HepG2 (cell line): ENCODE measurements around the gene TYMS. TPM values are rescaled to one million over a fixed set of nuclear protein-coding genes. Genes with fewer than 3 reads are reported as not detected.

ENCODE experiments used
- AHR ChIP-seq: IDR thresholded peaks from 2 replicates; pipeline ENCODE4 v1.6.1; 2018; ENCODE audit warnings: missing genetic modification reagents, missing compliant biosample characterization
- DMAP1 ChIP-seq: IDR thresholded peaks from 2 replicates; pipeline ENCODE4 v1.6.1; 2016
- KAT2B ChIP-seq: fragments of 150-350 bp; IDR thresholded peaks from 2 replicates; pipeline ENCODE4 v1.6.1; 2014; ENCODE audit warnings: low read depth, low read length, borderline replicate concordance
- MYNN ChIP-seq: sonication (generic); formaldehyde crosslinking; IDR thresholded peaks from 2 replicates; pipeline ENCODE4 v1.4.0; 2020; ENCODE audit warnings: mild to moderate bottlenecking, low read depth, missing genetic modification reagents
- MZF1 ChIP-seq: sonication (generic); formaldehyde crosslinking; IDR thresholded peaks from 2 replicates; pipeline ENCODE4 v1.8.1; 2023; ENCODE audit warnings: mild to moderate bottlenecking, missing genetic modification reagents, borderline replicate concordance
- NAIF1 ChIP-seq: sonication (generic); formaldehyde crosslinking; IDR thresholded peaks from 2 replicates; pipeline ENCODE4 v1.5.0; 2020; ENCODE audit warnings: mild to moderate bottlenecking, missing genetic modification reagents, borderline replicate concordance
- NPAS2 ChIP-seq: sonication (generic); formaldehyde crosslinking; IDR thresholded peaks from 2 replicates; pipeline ENCODE4 v1.8.0; 2022; ENCODE audit warnings: mild to moderate bottlenecking, missing genetic modification reagents, borderline replicate concordance
- PITX1 ChIP-seq: sonication (generic); formaldehyde crosslinking; IDR thresholded peaks from 2 replicates; pipeline ENCODE4 v1.5.1; 2020; ENCODE audit warnings: mild to moderate bottlenecking, missing genetic modification reagents
- POLR2AphosphoS2 ChIP-seq: IDR thresholded peaks from 2 replicates; pipeline ENCODE4 v1.6.1; 2011; ENCODE audit warnings: low read depth, low read length, improper control_type of control experiment
- SIN3B ChIP-seq: fragments of 150-350 bp; IDR thresholded peaks from 2 replicates; pipeline ENCODE4 v1.6.1; 2014; ENCODE audit warnings: low read length
- SRSF1 ChIP-seq: fragments of 200-400 bp; formaldehyde crosslinking; optimal IDR thresholded peaks from 2 replicates; pipeline ENCODE3; 2017; ENCODE audit warnings: mild to moderate bottlenecking, low read depth, low read length, moderate library complexity
- SRSF4 ChIP-seq: fragments of 200-400 bp; formaldehyde crosslinking; IDR thresholded peaks from one replicate; pipeline ENCODE4 v1.6.1; 2018; ENCODE audit warnings: mild to moderate bottlenecking, low read depth, low read length, moderate library complexity; ENCODE audit not compliant: poor library complexity, severe bottlenecking
- TCF12 ChIP-seq, 2 experiments: fragments of 450-650 bp in 1 of 2; sonication (generic) in 1 of 2; formaldehyde crosslinking in 1 of 2; IDR thresholded peaks; 2 replicates each; pipeline versions ENCODE4 v1.6.1 to v1.8.0; 2017 to 2022; ENCODE audit warnings: antibody characterized with exemption in 1 of 2, mild to moderate bottlenecking in 1 of 2, missing genetic modification reagents in 1 of 2, moderate library complexity in 1 of 2
- YY1 ChIP-seq: IDR thresholded peaks from 2 replicates; pipeline ENCODE4 v1.6.1; 2011; ENCODE audit warnings: low read length, low read depth, moderate library complexity, mild to moderate bottlenecking; ENCODE audit not compliant: insufficient read depth, insufficient replicate concordance
- ZFP1 ChIP-seq: IDR thresholded peaks from 2 replicates; pipeline ENCODE4 v1.6.1; 2016
- ZNF101 ChIP-seq: sonication (generic); formaldehyde crosslinking; IDR thresholded peaks from 2 replicates; pipeline ENCODE4 v1.4.0; 2020; ENCODE audit warnings: mild to moderate bottlenecking, low read depth, missing genetic modification reagents, borderline replicate concordance
- ZNF143 ChIP-seq: sonication (generic); formaldehyde crosslinking; IDR thresholded peaks from 2 replicates; pipeline ENCODE4 v1.4.0; 2020; ENCODE audit warnings: missing genetic modification reagents
- ZNF251 ChIP-seq: sonication (generic); formaldehyde crosslinking; IDR thresholded peaks from 2 replicates; pipeline ENCODE4 v1.9.0; 2021; ENCODE audit warnings: mild to moderate bottlenecking, missing genetic modification reagents
- ZNF576 ChIP-seq: sonication (generic); formaldehyde crosslinking; IDR thresholded peaks from 2 replicates; pipeline ENCODE4 v1.4.0; 2020; ENCODE audit warnings: mild to moderate bottlenecking, missing genetic modification reagents
- ZNF577 ChIP-seq: sonication (generic); formaldehyde crosslinking; IDR thresholded peaks from 2 replicates; pipeline ENCODE4 v1.4.0; 2020; ENCODE audit warnings: mild to moderate bottlenecking, low read depth, missing genetic modification reagents, borderline replicate concordance
- ZNF773 ChIP-seq: sonication (generic); formaldehyde crosslinking; IDR thresholded peaks from 2 replicates; pipeline ENCODE4 v1.4.0; 2020; ENCODE audit warnings: missing genetic modification reagents, borderline replicate concordance
- ZSCAN25 ChIP-seq: sonication (generic); formaldehyde crosslinking; IDR thresholded peaks from 2 replicates; pipeline ENCODE4 v1.8.0; 2022; ENCODE audit warnings: mild to moderate bottlenecking, missing genetic modification reagents
- polyA plus RNA-seq, 8 experiments: library from polyadenylated mRNA; depleted of rRNA in 3 of 8; stranded (reverse) in 7 of 8; unstranded in 1 of 8; fragments of >200 nt; fragmentation: Illumina TruSeq in 4 of 8; extraction: Trizol in 4 of 8; gene quantifications; 2 replicates each; pipeline versions ENCODE4 v1.2.1 to v1.2.3, GENCODE V29; 2011 to 2016; ENCODE audit warnings: low read depth in 4 of 8, missing spikeins in 1 of 8, mixed read lengths in 1 of 8; ENCODE audit not compliant: insufficient read depth in 1 of 8
- total RNA-seq, 5 experiments: library from RNA; depleted of rRNA; stranded (reverse); fragments of >200 nt; fragmentation: Illumina TruSeq; extraction: Trizol; gene quantifications; 2 replicates each; pipeline ENCODE4 v1.2.3, GENCODE V29; 2016; ENCODE audit warnings: low read depth in 1 of 5
- TF ChIP-seq, protein P1 (sequence below), 2 experiments: sonication (generic) in 1 of 2; formaldehyde crosslinking in 1 of 2; IDR thresholded peaks; 2 replicates each; pipeline versions ENCODE4 v1.6.1 to v1.9.0; 2014 to 2022; ENCODE audit warnings: antibody characterized with exemption in 1 of 2, borderline replicate concordance in 1 of 2, inconsistent platforms in 1 of 2, low read depth in 1 of 2, missing genetic modification reagents in 1 of 2

Gene TYMS
- total and polyA plus RNA-seq, 2 of the 13 experiments (the other 11 are each of a cell fraction or from before 2014, with no cell fraction given), result 80.1 to 106 TPM

DNA sequence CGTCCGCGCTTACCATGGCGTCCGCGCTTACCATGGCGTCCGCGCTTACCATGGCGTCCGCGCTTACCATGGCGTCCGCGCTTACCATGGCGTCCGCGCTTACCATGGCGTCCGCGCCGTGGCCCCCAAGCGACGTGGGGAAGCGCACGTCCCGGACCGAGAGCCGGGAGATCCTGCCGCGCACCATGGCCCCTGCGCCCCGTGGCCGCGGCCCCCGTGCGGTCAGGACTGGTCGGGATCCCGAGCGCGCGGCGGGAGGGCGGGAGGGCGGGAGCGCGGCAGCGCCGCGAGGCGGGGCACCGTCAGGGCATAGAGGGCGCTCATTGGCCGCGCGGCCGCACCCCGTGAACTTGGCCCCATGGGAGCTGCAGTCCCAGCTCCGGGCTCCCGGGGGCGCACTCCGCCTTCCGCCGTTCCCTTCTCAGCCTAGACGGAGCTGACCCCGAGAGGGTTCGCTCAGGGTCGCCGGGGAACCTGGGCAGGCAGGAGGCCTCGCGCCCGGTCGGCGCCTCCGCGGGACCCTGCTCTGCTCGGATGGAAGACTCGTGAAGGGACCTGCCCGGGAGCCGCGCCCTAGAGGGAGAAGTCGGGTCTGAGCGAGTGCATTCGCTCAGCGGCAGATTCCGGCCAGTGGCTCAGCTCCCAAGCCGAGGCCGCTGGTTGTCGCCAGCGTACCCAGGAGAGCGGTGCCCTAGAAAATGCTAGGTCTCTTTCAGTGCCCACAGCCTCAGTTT is 55.1 kb downstream of the TYMS start, which contains the start of gene ENOSF1 (continued):
- no peak for TF ChIP-seq MYNN (CRISPR knock-in tag)
- TF ChIP-seq ZNF101 (CRISPR knock-in tag), result 0 out of 2 replicates have a peak, but pooled peaks have one; percentile 25
- 0 out of 2 replicates have a peak, but pooled peaks have one; percentile 16 for TF ChIP-seq ZFP1 (CRISPR knock-in tag)
- no peak; the same call in 1 of the 2 replicates for TF ChIP-seq AHR (CRISPR knock-in tag)
- TF ChIP-seq NAIF1, result peak; percentile 90
- TF ChIP-seq ZNF251 (CRISPR knock-in tag), result no peak
- TF ChIP-seq YY1, result peak; percentile 93
- TF ChIP-seq ZNF577 (CRISPR knock-in tag), result no peak
- no peak for TF ChIP-seq SRSF1
- TF ChIP-seq ZNF143 (CRISPR knock-in tag), result peak; percentile 72
- TF ChIP-seq ZNF576 (CRISPR knock-in tag), result no peak
- peak; percentile 5; the same call in 1 of the 2 replicates for TF ChIP-seq PITX1
- no peak for TF ChIP-seq KAT2B
- no peak for TF ChIP-seq SRSF4
- TF ChIP-seq ZNF773, result no peak
- TF ChIP-seq, protein P1, sequence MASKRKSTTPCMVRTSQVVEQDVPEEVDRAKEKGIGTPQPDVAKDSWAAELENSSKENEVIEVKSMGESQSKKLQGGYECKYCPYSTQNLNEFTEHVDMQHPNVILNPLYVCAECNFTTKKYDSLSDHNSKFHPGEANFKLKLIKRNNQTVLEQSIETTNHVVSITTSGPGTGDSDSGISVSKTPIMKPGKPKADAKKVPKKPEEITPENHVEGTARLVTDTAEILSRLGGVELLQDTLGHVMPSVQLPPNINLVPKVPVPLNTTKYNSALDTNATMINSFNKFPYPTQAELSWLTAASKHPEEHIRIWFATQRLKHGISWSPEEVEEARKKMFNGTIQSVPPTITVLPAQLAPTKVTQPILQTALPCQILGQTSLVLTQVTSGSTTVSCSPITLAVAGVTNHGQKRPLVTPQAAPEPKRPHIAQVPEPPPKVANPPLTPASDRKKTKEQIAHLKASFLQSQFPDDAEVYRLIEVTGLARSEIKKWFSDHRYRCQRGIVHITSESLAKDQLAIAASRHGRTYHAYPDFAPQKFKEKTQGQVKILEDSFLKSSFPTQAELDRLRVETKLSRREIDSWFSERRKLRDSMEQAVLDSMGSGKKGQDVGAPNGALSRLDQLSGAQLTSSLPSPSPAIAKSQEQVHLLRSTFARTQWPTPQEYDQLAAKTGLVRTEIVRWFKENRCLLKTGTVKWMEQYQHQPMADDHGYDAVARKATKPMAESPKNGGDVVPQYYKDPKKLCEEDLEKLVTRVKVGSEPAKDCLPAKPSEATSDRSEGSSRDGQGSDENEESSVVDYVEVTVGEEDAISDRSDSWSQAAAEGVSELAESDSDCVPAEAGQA (IDR thresholded peaks at IDR 0.05; ENCODE audit: low read depth), result peak; percentile 95
- TF ChIP-seq, protein P1 (CRISPR knock-in tag; IDR thresholded peaks at IDR 0.05; ENCODE audit: borderline replicate concordance), result no peak
- no peak for TF ChIP-seq SIN3B
- TF ChIP-seq POLR2AphosphoS2, result no peak
- TF ChIP-seq TCF12 (IDR thresholded peaks at IDR 0.05), result no peak
- 0 out of 2 replicates have a peak, but pooled peaks have one; percentile 40 for TF ChIP-seq TCF12 (CRISPR knock-in tag; IDR thresholded peaks at IDR 0.05)
- TF ChIP-seq MZF1 (CRISPR knock-in tag), result no peak
- no peak; the same call in 1 of the 2 replicates for TF ChIP-seq ZSCAN25 (CRISPR knock-in tag)
- no peak for TF ChIP-seq NPAS2 (CRISPR knock-in tag)
- peak; percentile 88 for TF ChIP-seq DMAP1
